Coronary artery (tissue), 2 donors: ENCODE data around the gene AMFR.
A peak's percentile ranks its signal among the peaks of the same experiment; 100 is the strongest.

Experiments
- DNase-seq: peaks from one replicate; pipeline ENCODE4 v3.0.0-alpha.2; 2017; ENCODE audit warnings: low spot score
- H3K27ac ChIP-seq, 2 donors: fragments of 200-600 bp; sonication (generic); one replicate each; pipeline ENCODE4 v1.5.1; 2016 to 2019
- H3K4me3 ChIP-seq: fragments of 200-600 bp; sonication (generic); 2 replicates; pipeline ENCODE4 v1.5.1; 2016; ENCODE audit warnings: mild to moderate bottlenecking, moderate library complexity
- TF ChIP-seq, protein P1 (sequence below): fragments of 200-600 bp; sonication (generic); IDR thresholded peaks from one replicate; pipeline ENCODE4 v1.5.1; 2019; ENCODE audit warnings: antibody characterized with exemption

AMFR gene

GRCh38 chr16:56448005-56448404 is 22.7 kb upstream of the AMFR start:
- TF ChIP-seq, protein P1, sequence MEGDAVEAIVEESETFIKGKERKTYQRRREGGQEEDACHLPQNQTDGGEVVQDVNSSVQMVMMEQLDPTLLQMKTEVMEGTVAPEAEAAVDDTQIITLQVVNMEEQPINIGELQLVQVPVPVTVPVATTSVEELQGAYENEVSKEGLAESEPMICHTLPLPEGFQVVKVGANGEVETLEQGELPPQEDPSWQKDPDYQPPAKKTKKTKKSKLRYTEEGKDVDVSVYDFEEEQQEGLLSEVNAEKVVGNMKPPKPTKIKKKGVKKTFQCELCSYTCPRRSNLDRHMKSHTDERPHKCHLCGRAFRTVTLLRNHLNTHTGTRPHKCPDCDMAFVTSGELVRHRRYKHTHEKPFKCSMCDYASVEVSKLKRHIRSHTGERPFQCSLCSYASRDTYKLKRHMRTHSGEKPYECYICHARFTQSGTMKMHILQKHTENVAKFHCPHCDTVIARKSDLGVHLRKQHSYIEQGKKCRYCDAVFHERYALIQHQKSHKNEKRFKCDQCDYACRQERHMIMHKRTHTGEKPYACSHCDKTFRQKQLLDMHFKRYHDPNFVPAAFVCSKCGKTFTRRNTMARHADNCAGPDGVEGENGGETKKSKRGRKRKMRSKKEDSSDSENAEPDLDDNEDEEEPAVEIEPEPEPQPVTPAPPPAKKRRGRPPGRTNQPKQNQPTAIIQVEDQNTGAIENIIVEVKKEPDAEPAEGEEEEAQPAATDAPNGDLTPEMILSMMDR: no peak
- DNase-seq: no peak
- Histone ChIP-seq H3K27ac (no peak overlapping the region), H3K4me3 (no peak overlapping the region)

DNA sequence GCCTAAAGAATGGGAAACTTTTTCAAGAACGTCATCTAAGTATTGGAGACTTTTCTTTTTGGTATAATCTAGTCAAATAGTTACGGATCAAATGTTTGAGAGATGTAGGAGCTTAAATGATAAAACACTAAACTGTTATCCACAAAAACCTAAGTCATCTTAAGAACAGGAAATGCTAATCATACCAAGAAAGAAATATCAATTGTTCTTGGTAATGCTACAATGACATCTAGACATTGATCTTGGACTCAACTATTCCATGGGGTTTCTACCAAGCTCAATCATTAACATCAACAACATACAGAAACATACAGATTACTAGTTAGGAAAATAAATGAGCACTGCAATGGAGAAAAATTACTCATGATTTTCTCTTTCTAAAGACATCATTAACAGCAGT is 21.9 kb upstream of the AMFR start:
- Histone ChIP-seq H3K4me3 (no peak overlapping the region), H3K27ac (no peak overlapping the region)
- TF ChIP-seq, protein P1: no peak
- no peak for DNase-seq

- no peak for DNase-seq
- H3K27ac ChIP-seq: no peak overlapping the region
- TF ChIP-seq, protein P1: no peak
- no peak overlapping the region for H3K4me3 ChIP-seq
These were observed 12.7 kb upstream of the AMFR start for GRCh38 chr16:56438038-56438437.

GRCh38 chr16:56436258-56436657 is 10.9 kb upstream of the AMFR start:
- no peak for DNase-seq
- Histone ChIP-seq H3K4me3 (no peak overlapping the region), H3K27ac (no peak overlapping the region)
- TF ChIP-seq, protein P1: no peak

DNA sequence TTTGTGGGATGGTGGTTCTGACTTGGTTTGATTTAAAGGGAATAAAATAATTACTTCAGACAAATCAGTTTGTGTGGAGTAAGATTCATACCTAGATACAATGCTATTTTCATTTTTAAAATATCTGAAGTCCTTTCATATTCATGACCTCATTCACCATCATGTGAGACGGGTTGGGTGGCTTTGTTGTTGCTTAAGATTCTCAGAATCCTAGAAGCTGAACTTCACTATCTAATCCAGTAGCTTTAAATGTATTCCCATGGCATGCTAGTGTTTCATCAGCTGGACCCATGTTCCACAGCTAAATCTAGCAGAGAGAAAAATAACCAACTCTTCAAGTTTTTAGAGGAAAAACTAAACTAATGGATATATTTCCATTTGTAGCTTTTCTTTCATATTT is 2.7 kb upstream of the AMFR start:
- TF ChIP-seq, protein P1: no peak
- H3K27ac ChIP-seq: no peak overlapping the region
- DNase-seq: no peak
- H3K4me3 ChIP-seq: no peak overlapping the region

DNA sequence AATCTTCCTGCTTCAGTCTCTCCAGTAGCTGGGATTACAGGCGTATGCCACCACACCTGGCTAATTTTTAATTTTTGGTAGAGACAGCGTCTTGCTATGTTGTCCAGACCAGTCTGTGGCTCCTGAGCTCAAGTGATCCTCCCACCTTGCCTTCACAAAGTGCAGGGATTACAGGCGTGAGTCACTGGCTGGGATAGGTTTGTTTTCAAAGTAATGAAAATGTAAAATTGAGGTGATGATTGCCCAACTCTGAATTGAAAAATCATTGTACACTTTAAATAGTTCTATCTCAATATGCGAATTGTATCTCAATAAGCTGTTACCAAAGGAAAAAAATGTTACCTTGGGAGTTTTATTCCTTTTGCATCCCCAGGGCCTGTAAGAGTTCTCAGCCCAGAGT is 1.2 kb upstream of the AMFR start:
- peak overlapping the region in 1 of 2 donors; percentile 97 for H3K27ac ChIP-seq
- H3K4me3 ChIP-seq: no peak overlapping the region
- TF ChIP-seq, protein P1: no peak
- no peak for DNase-seq

DNA sequence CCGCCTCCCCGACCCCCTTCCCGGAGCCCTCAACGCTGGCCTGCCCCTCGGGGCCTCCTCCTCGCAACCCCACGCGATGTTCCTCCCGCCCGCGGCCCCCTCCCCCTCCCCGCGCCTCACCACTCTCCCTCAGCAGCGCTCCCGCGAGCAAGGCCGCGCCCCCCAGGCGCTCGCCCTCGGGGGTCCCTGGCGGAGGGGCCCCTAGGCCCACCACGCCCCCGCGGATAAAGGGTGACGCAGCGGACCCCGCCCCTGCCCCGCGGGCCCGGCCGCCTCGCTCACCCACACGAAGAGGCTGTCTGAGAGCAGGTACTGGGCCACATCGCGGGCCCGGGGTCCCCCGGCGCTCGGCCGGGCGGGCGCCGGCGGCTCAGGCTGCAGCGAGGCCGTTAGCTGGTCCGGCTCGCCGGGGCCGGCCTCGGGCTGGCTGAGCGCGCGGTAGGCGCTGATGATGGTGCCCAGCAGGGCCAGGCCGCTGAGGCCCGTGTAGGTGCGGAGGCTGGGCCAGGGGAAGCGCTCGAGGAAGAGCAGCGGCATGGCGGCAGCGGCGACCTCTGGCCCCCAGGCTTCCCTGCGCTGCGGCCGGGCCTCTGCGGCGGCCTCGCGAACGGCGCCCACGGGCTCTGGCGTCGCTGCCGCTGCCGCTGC is 430 bp downstream of the AMFR start:
- Histone ChIP-seq H3K27ac (peak overlapping the region; percentile 78 to 97), H3K4me3 (peak overlapping the region; percentile 90)
- TF ChIP-seq, protein P1: no peak
- DNase-seq: peak; percentile 75
